LNCaP clone FGC (cell line): Measurements from ENCODE around the gene MMP19.
A peak's percentile ranks its signal among the peaks of the same experiment; 100 is the strongest.

Source experiments
- DNase-seq: peaks from one replicate; pipeline ENCODE4 v3.0.0-alpha.2; 2011; ENCODE audit warnings: low read depth
- H3K4me3 ChIP-seq: 2 replicates; pipeline ENCODE4 v1.5.1; 2011; ENCODE audit warnings: mild to moderate bottlenecking, low read depth, low read length, control low read depth
- TF ChIP-seq, protein P1 (sequence below): IDR thresholded peaks from 2 replicates; pipeline ENCODE4 v1.5.1; 2012; ENCODE audit warnings: mild to moderate bottlenecking; ENCODE audit not compliant: control insufficient read depth, insufficient read depth; ENCODE audit errors: extremely low read depth

Gene MMP19

GRCh38 chr12:55814257-55814656 is 28.5 kb downstream of the MMP19 start:
- TF ChIP-seq, protein P1, sequence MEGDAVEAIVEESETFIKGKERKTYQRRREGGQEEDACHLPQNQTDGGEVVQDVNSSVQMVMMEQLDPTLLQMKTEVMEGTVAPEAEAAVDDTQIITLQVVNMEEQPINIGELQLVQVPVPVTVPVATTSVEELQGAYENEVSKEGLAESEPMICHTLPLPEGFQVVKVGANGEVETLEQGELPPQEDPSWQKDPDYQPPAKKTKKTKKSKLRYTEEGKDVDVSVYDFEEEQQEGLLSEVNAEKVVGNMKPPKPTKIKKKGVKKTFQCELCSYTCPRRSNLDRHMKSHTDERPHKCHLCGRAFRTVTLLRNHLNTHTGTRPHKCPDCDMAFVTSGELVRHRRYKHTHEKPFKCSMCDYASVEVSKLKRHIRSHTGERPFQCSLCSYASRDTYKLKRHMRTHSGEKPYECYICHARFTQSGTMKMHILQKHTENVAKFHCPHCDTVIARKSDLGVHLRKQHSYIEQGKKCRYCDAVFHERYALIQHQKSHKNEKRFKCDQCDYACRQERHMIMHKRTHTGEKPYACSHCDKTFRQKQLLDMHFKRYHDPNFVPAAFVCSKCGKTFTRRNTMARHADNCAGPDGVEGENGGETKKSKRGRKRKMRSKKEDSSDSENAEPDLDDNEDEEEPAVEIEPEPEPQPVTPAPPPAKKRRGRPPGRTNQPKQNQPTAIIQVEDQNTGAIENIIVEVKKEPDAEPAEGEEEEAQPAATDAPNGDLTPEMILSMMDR: no peak
- no peak overlapping the region for H3K4me3 ChIP-seq
- DNase-seq: no peak

GRCh38 chr12:55812088-55812487 is 30.6 kb downstream of the MMP19 start:
- TF ChIP-seq, protein P1: no peak
- no peak for DNase-seq
- H3K4me3 ChIP-seq: no peak overlapping the region

GRCh38 chr12:55809274-55809673 is 33.5 kb downstream of the MMP19 start:
- DNase-seq: no peak
- TF ChIP-seq, protein P1: no peak
- no peak overlapping the region for H3K4me3 ChIP-seq

DNA sequence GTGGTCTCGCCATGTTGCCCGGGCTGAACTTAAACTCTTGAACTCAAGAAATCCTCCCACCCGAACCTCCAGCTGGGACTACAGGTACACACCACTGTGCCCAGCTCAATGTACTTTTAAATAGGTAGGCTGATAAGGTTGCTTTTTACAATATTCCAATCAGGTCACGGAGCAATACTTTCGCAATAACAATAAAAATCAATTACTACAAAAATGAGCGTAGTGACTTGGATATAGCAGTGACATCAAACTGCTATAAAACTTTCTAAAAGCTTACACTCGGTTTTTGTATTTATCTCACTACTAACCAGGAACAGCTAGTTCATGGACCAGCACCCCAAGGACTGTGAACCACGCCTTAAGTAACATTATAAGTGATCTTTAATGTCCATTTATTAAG is 35.8 kb downstream of the MMP19 start:
- no peak for DNase-seq
- TF ChIP-seq, protein P1: no peak

GRCh38 chr12:55797550-55797949 is 45.2 kb downstream of the MMP19 start:
- DNase-seq: no peak
- H3K4me3 ChIP-seq: no peak overlapping the region
- TF ChIP-seq, protein P1: no peak

More for the DNA sequence above, 35.8 kb downstream of the MMP19 start:
- H3K4me3 ChIP-seq: no peak overlapping the region

DNA sequence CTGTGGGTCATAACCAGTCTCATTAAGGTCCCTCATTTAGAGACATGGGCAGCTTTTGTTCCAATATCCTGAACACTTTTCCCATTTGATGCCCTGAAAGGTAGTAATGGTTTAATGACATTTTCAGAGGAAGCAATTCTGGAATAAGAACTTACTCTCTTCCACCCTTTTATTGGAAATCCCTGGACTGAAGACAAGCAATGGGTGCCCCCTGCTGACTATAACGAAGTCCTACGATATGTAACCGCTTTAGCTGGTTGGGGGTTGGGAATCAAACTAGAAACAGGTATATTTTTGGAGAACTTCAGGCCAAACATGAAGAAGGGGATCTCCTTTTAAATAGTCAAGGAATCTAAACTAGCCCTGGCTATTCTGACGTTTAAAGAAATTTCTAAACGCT is 45.7 kb downstream of the MMP19 start:
- TF ChIP-seq, protein P1: peak; percentile 84
- DNase-seq: no peak
- no peak overlapping the region for H3K4me3 ChIP-seq

DNA sequence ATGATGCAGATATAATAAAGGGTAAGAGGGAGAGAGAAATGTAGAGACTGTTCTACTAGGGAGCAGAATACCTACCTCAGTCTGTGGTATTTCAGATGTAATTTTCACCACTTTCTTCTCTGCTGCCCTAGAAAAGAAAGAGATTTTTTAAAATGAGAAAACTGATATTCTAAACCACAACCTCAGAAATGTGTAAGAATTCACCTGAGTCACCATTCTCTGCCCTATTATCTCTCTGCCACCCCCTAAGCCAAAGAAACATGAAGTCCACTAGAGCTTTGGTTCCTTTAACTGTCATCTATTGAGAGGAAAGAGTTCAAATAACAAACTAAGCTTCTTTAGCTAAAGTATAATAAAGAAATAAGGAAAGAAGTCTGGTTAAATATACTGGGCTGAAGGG is 46.8 kb downstream of the MMP19 start:
- DNase-seq: no peak
- no peak overlapping the region for H3K4me3 ChIP-seq
- TF ChIP-seq, protein P1: no peak
